HG03039 (cell line): ENCODE results near the gene MAGEF1.

ENCODE experiments used
- ATAC-seq: cut with Tn5 transposase; IDR thresholded peaks from one replicate; pipeline ENCODE4 v1.9.1; 2021; ENCODE audit warnings: mild to moderate bottlenecking, moderate library complexity; ENCODE audit not compliant: unreplicated experiment

Gene MAGEF1

GRCh38 chr3:184727357-184728009, 15.6 kb upstream of the MAGEF1 start:
- ATAC-seq: no peak

- no peak for ATAC-seq
Measured at GRCh38 chr3:184726497-184726896, 14.6 kb upstream of the MAGEF1 start.

- no peak for ATAC-seq
Measured at GRCh38 chr3:184725176-184725719, 13.4 kb upstream of the MAGEF1 start.

GRCh38 chr3:184724699-184725098, 12.8 kb upstream of the MAGEF1 start:
- ATAC-seq: no peak

GRCh38 chr3:184719709-184720108, 7.8 kb upstream of the MAGEF1 start:
- ATAC-seq: no peak

- no peak for ATAC-seq
Measured at GRCh38 chr3:184718431-184718830, 6.6 kb upstream of the MAGEF1 start.

GRCh38 chr3:184717399-184717983, 5.6 kb upstream of the MAGEF1 start:
- ATAC-seq: no peak

GRCh38 chr3:184716622-184717398, 4.9 kb upstream of the MAGEF1 start:
- ATAC-seq: no peak

GRCh38 chr3:184715943-184716621, 4.2 kb upstream of the MAGEF1 start:
- ATAC-seq: no peak

- no peak for ATAC-seq
Measured at GRCh38 chr3:184713521-184713920, 1.7 kb upstream of the MAGEF1 start.

- ATAC-seq: no peak
Measured at GRCh38 chr3:184713040-184713355, 1.1 kb upstream of the MAGEF1 start.

GRCh38 chr3:184712248-184713039, 580 bp upstream of the MAGEF1 start:
- ATAC-seq: peak; percentile 7

- peak; percentile 31 for ATAC-seq
Measured at GRCh38 chr3:184710870-184711492, 883 bp downstream of the MAGEF1 start.

- ATAC-seq: no peak
Measured at GRCh38 chr3:184703657-184704056, 8.2 kb downstream of the MAGEF1 start.

- ATAC-seq: no peak
Measured at GRCh38 chr3:184700759-184701158, 11.1 kb downstream of the MAGEF1 start.

- no peak for ATAC-seq
Measured at GRCh38 chr3:184697845-184698244, 14.0 kb downstream of the MAGEF1 start.

GRCh38 chr3:184696697-184697096, 15.2 kb downstream of the MAGEF1 start:
- no peak for ATAC-seq

- no peak for ATAC-seq
Measured at GRCh38 chr3:184694716-184695115, 17.1 kb downstream of the MAGEF1 start.

- no peak for ATAC-seq
Measured at GRCh38 chr3:184694133-184694665, 17.7 kb downstream of the MAGEF1 start.
